ENCODE results near the gene AJAP1. TPM values are rescaled to one million over a fixed set of nuclear protein-coding genes. Genes with fewer than 3 reads are reported as not detected.

AJAP1 gene
- total and polyA plus RNA-seq, 2 donors (not counting 1 experiment from before 2014, with no cell fraction given): not detected

DNA sequence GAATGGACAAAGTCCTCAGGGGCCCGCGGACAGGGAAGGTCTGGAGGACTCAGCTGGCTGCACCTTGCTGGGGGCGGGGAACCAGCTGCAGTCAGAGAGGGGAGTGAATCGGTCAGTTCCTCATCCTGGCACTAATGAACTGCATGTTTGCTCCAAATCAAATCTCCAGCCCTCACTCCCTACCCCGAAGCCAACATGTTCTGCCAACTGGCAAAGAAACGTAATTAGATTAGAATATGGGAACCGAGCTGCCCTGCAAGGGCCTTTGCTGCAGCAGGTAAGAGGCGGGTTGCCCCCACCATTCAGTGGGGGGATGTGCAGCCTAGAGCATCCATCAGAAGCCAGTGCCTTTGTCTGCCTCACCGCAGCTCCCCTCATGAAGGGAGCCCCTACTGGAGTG lies 121.1 kb downstream of the AJAP1 start:
- WGBS (ENCODE audit: insufficient coverage): 93% methylated on average over 5 of the region's 9 CpGs
- Histone ChIP-seq H3K79me2 (ENCODE audit: control insufficient read depth, insufficient read depth, low read length) (no peaks in the 10 kb centered on the region), H3K4me1 (ENCODE audit: control insufficient read depth in 2 of 2, insufficient read depth in 2 of 2, low read length in 2 of 2) (no peaks in the 10 kb centered on the region), H3K27me3 (replicated peaks in 1 of 4; ENCODE audit: control extremely low read depth in 1 of 4, control insufficient read depth in 3 of 4, insufficient read depth in 4 of 4, low read length in 3 of 4) (no peaks in the 10 kb centered on the region), H4K20me1 (ENCODE audit: control insufficient read depth, insufficient read depth, low read length, poor library complexity, severe bottlenecking) (no peaks in the 10 kb centered on the region), H3K4me3 (ENCODE audit: control extremely low read depth in 1 of 5, extremely low read depth in 1 of 5, insufficient read depth in 1 of 5, low read depth in 2 of 5, low read length in 4 of 5) (no peak overlapping the region), H3K27ac (ENCODE audit: low read length in 2 of 2) (no peak overlapping the region), H3K4me2 (replicated peaks; ENCODE audit: low read depth, low read length, poor library complexity, severe bottlenecking) (no peak overlapping the region), H2AFZ (ENCODE audit: insufficient read depth, low read depth, low read length, poor library complexity, severe bottlenecking) (no peak overlapping the region), H3K9me3 (ENCODE audit: control extremely low read depth in 1 of 3, control insufficient read depth in 2 of 3, insufficient read depth in 1 of 3, low read length in 2 of 3) (no peaks in the 10 kb centered on the region), H3K36me3 (replicated peaks in 1 of 2; ENCODE audit: control extremely low read depth in 1 of 2, control insufficient read depth in 1 of 2, extremely low read depth in 1 of 2, insufficient read depth in 2 of 2, low read length in 1 of 2) (no peaks in the 10 kb centered on the region), H3K9ac (ENCODE audit: low read length) (no peak overlapping the region)
- POLR2A ChIA-PET: no interaction called here
- Mint-ChIP-seq H3K27me3 (no peaks in the 10 kb centered on the region), H3K9me3 (ENCODE audit: insufficient read depth) (no peaks in the 10 kb centered on the region), H3K4me1 (no peaks in the 10 kb centered on the region), H3K27ac (no peak overlapping the region), H3K4me3 (no peak overlapping the region)
- TF ChIP-seq EZH2 (IDR thresholded peaks at IDR 0.05; ENCODE audit: borderline replicate concordance, insufficient read depth, low read depth, low read length, poor library complexity, severe bottlenecking): no peak
- TF ChIP-seq, protein P1, sequence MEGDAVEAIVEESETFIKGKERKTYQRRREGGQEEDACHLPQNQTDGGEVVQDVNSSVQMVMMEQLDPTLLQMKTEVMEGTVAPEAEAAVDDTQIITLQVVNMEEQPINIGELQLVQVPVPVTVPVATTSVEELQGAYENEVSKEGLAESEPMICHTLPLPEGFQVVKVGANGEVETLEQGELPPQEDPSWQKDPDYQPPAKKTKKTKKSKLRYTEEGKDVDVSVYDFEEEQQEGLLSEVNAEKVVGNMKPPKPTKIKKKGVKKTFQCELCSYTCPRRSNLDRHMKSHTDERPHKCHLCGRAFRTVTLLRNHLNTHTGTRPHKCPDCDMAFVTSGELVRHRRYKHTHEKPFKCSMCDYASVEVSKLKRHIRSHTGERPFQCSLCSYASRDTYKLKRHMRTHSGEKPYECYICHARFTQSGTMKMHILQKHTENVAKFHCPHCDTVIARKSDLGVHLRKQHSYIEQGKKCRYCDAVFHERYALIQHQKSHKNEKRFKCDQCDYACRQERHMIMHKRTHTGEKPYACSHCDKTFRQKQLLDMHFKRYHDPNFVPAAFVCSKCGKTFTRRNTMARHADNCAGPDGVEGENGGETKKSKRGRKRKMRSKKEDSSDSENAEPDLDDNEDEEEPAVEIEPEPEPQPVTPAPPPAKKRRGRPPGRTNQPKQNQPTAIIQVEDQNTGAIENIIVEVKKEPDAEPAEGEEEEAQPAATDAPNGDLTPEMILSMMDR (IDR thresholded peaks at IDR 0.05): no peak
- intact Hi-C loops (cut with micrococcal nuclease): no loop called here
- DNase-seq (no peak), ATAC-seq (ENCODE audit: low read depth) (no peak)
- CTCF ChIA-PET: no interaction called here

DNA sequence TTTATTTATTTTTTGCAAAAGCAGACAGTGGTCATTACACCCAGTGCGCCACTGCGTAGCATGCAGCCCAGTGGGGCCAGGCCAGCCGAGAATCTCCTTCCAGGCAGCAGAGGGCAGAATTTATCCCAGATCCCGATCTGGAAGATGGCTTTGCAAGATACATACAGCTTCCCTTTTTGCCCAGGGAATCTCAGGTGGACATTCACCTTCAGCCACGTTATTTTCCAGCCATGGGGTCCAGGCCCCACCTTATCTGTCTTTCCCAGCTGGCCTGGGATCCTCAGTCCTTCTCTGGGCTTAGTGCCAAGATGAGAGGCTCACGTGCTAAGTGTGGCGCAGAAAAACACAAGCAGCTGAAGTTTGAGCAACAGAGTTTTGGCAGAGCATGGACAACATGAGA lies 123.6 kb downstream of the AJAP1 start:
- H2AFZ ChIP-seq (ENCODE audit: insufficient read depth, low read depth, low read length, poor library complexity, severe bottlenecking): no peak overlapping the region
- H3K4me1 ChIP-seq (ENCODE audit: control insufficient read depth in 2 of 2, insufficient read depth in 2 of 2, low read length in 2 of 2): no peaks in the 10 kb centered on the region
- H3K27ac ChIP-seq (ENCODE audit: low read length in 2 of 2): no peak overlapping the region
- H3K27me3 ChIP-seq (replicated peaks in 1 of 4; ENCODE audit: control extremely low read depth in 1 of 4, control insufficient read depth in 3 of 4, insufficient read depth in 4 of 4, low read length in 3 of 4): no peaks in the 10 kb centered on the region
- CTCF ChIA-PET: no interaction called here
- ATAC-seq (ENCODE audit: low read depth) (no peak), DNase-seq (no peak)
- no peaks in the 10 kb centered on the region for H3K79me2 ChIP-seq (ENCODE audit: control insufficient read depth, insufficient read depth, low read length)
- H3K4me2 ChIP-seq (replicated peaks; ENCODE audit: low read depth, low read length, poor library complexity, severe bottlenecking): no peak overlapping the region
- POLR2A ChIA-PET: no interaction called here
- H3K9ac ChIP-seq (ENCODE audit: low read length): no peak overlapping the region
- no peaks in the 10 kb centered on the region for H3K36me3 ChIP-seq (replicated peaks in 1 of 2; ENCODE audit: control extremely low read depth in 1 of 2, control insufficient read depth in 1 of 2, extremely low read depth in 1 of 2, insufficient read depth in 2 of 2, low read length in 1 of 2)
- TF ChIP-seq EZH2 (IDR thresholded peaks at IDR 0.05; ENCODE audit: borderline replicate concordance, insufficient read depth, low read depth, low read length, poor library complexity, severe bottlenecking): no peak
- TF ChIP-seq, protein P1 (IDR thresholded peaks at IDR 0.05): no peak
- H3K27me3 Mint-ChIP-seq: no peaks in the 10 kb centered on the region
- no peak overlapping the region for H3K27ac Mint-ChIP-seq
- no peak overlapping the region for H3K4me3 Mint-ChIP-seq
- no peaks in the 10 kb centered on the region for H3K4me1 Mint-ChIP-seq
- intact Hi-C loops (cut with micrococcal nuclease): no loop called here
- H3K4me3 ChIP-seq (ENCODE audit: control extremely low read depth in 1 of 5, extremely low read depth in 1 of 5, insufficient read depth in 1 of 5, low read depth in 2 of 5, low read length in 4 of 5): no peak overlapping the region
- H4K20me1 ChIP-seq (ENCODE audit: control insufficient read depth, insufficient read depth, low read length, poor library complexity, severe bottlenecking): no peaks in the 10 kb centered on the region
- H3K9me3 ChIP-seq (ENCODE audit: control extremely low read depth in 1 of 3, control insufficient read depth in 2 of 3, insufficient read depth in 1 of 3, low read length in 2 of 3): no peaks in the 10 kb centered on the region
- WGBS (ENCODE audit: insufficient coverage): 35% methylated on average over 7 of the region's 7 CpGs
- H3K9me3 Mint-ChIP-seq (ENCODE audit: insufficient read depth): no peaks in the 10 kb centered on the region

All from B cell (primary cell).